NCI-H774 (cell line): ENCODE results near the gene MAPK8.
"Not testable (repeated sequence)": the region's sequence is repeated elsewhere in the genome, so short reads cannot be mapped to it uniquely, and the experiment has no call there.

Source experiments
- DNase-seq: peaks from one replicate; lab custom pipeline; 2025; lab: John Stamatoyannopoulos, UW

MAPK8 gene

DNA sequence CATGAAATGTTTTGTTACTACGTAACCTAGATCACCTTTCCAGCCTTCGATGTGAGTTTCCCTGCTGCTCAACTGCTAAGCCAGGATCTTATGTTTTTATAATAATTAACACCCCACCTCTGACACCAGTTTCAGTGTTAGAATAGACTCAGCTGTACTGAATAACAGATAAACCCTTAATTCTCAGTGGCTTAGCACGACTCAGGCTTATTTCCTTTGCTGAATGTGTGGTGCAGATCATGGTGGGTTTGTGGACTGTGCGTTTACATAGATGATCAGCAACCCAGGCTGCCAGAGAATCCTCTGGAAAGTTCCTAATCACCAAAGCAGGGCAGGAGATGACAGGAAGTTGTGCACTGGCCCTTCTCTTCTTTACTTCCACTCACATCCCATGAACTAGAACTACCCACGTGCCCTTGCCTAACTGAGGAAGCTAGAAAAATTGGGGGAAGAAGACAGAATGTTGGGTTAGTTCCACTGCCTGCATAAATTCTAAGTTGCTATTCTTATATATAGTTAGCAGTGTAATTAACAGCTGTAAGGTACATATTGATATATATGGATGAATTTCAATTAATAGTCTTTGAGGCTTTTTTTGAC is 111.8 kb downstream of the MAPK8 start:
- DNase-seq = no peak

DNA sequence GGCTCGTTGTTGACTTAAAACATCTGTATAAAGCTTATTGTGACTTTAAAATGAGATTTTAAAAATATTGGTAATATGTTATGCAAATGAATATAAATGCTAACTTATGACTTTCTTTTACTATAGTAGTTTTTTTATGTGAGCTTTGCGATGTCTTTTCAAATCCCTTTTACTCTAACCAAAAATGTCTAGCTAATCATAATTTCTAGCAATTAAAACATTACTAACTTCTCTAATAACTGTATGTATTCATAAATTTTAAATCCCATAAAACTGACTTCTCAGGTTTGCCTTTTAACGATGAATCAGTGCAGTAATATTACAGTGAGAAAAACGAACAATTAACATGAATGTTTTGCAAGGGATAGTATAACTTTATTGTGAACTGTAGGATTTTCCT is 113.2 kb downstream of the MAPK8 start:
- DNase-seq = no peak

DNA sequence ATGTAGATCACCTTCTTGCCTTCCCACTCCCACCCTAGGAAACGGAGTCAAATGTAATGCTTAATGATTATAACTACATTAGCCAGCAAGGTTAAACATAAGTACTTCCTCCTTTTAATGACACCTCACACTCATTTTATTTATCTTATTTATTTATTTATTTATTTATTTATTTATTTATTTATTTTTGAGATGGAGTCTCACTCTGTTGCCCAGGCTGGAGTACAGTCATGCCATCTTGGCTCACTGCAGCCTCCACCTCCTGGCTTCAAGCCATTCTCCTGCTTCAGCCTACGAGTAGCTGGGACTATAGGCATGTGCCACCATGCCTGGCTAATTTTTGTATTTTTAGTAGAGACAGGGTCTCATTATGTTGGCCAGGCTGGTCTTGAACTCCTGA is 115.4 kb downstream of the MAPK8 start:
- not testable (repeated sequence) for DNase-seq

- DNase-seq = no peak
Measured at GRCh38 chr10:48423884-48424283, 117.4 kb downstream of the MAPK8 start.

DNA sequence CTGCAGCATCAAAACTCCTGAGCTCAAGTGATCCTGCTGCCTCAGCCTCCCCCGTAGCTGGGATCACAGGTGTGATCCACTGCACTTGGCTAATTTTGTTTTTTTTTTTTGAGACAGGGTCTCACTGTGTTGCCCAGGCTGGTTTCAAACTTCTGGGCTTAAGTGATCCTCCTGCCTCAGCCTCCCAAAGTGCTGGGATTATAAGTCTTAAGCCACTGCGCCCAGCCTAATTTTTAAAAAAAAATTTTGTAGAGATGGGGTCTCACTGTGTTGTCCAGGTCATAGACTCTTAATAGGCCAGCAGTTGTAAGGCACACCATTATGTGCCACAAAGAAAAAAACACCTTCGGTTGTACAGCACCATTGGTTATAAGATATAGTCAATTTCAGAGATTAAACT is 122.4 kb downstream of the MAPK8 start:
- no peak for DNase-seq

DNA sequence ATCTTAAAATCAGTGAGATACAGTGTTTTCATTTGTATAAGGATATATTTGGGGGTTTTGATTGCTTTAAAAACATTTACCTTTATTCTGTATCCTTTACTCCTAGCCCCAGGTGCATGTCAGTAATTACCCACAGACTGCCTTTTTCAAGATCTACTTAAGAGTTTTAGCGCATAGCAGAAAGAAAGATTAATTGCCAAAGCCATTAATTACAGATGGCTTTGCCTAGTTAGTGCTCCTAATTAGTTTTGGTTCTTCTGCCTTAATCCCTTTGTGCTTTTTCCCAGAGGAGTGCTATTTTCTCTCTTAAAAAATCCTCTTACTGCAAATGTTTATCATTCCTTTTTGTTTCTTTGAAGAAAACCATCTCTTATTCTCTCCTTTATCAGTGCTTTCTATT is 122.8 kb downstream of the MAPK8 start:
- no peak for DNase-seq

DNA sequence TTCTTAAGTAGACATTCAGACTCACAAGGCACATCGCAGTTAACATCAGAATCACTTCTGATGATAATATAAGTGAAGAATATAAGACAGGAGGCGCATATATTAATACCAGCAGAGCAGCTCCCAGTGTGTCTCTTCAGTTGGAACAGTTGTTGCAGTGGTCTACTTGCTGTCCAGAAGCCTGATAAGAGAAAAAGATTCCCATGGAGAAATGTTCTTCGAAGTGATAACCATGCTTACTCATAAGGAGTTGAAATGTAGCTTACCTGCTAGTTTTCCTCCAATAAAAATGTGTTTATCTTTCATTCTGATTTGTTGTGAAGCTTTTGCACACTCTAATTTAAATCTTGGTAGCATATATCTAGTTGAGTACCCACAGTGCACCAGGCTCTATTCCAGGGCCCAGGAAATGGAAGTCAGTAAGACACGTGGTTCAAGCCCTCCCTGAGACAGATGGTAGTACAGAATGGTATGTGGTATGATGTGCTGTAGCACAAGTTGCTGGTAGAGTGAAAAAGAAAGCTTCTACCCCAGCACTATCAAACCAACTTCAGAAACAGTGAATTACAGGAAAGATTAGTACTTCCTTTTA is 124.0 kb downstream of the MAPK8 start:
- DNase-seq = no peak

DNA sequence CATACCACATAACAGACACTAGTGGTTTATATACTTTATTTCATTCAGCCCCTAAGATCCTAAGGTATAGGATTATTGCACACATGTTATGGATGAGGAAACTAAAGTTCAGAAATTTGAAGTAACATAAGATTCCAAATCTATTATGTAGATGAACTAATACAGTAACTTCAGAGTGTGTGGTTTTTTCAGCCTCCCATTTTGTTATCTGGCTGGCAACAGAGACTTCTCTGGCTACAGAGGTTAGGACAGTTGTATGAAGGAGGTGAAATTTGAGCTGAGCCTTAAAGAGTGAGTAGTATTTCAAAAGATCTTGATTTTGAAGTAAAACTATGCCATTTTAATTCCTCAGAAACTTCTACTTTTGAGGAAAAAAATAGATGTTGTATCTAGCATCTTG is 125.4 kb downstream of the MAPK8 start:
- no peak for DNase-seq

DNA sequence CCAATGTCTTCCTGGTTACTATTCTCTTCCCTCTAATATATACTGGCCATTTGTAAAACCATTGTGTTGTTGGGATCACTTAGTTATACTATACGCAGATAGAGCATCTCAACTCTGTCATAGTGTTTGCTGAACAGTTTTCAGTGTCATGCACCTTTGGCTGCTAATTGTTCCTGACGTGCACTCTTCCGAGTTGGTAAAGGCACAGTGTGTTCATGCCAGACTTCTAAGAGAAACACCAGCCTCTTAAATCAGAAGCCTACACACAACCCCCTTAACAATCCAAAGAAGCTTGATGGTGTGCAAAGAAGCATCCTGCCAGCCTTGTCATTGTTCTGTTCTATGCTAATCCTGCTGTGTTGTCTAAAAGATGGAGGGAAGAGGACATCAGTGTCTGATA is 131.1 kb downstream of the MAPK8 start:
- DNase-seq = no peak

DNA sequence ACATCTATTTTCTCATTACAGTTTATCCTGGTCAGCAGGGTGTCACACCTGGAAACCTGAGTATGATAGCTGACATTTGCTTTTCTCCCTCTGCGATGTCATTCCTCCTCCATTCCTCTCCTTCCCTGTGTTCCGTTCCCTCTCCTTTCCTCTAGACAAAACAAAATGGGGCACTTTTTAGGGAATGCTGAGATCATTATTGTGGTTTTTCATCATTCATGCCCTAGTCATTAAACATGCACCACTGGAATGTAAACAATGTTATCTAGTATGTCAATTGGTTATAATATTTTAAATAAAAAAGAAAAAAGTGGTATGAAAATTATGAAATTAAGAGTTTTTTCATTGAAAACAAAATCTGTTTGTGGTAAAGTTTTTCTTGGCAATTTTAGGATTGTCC is 132.6 kb downstream of the MAPK8 start:
- no peak for DNase-seq

- no peak for DNase-seq
Measured at GRCh38 chr10:48439581-48440041, 133.1 kb downstream of the MAPK8 start.

- DNase-seq = no peak
Measured at GRCh38 chr10:48440771-48441170, 134.3 kb downstream of the MAPK8 start.

- no peak for DNase-seq
Measured at GRCh38 chr10:48442090-48442808, 135.8 kb downstream of the MAPK8 start.

DNA sequence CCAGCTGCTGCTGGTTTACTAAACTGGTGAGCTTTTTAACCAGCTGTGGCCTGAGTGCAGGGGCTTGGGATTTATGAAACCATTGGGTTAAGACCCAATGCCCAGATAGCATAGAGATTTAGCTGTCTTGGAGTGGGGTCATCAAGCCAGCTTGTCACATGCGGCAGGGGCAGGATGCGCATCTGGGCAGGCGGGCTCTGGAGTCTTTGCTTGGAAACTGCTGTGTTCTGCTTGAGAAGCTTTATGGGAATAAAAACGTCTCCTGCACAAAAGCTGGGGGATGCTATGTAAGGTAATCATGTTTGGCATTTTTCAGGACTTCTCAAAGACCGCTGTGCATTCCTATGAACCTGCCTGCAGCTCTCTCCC is 136.3 kb downstream of the MAPK8 start:
- DNase-seq = no peak

DNA sequence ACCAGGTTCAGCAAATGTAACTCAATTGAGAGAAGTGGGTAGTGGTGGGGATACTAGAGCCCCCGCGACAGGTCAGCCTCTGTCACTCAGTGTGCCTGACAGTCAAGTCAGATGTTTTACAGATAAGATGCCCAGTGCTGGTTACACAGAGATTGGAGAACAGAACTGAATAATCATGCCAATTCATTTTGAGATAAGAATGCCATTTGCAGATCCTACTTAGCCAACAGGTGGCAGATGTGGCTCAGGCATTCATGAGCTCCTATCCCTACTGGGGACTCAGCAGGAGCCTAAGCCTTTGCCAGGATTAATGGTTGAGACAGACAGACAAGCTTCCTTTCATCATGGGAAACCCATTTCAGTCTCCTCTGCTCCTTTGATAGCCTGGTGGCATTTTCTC is 137.8 kb downstream of the MAPK8 start:
- no peak for DNase-seq

DNA sequence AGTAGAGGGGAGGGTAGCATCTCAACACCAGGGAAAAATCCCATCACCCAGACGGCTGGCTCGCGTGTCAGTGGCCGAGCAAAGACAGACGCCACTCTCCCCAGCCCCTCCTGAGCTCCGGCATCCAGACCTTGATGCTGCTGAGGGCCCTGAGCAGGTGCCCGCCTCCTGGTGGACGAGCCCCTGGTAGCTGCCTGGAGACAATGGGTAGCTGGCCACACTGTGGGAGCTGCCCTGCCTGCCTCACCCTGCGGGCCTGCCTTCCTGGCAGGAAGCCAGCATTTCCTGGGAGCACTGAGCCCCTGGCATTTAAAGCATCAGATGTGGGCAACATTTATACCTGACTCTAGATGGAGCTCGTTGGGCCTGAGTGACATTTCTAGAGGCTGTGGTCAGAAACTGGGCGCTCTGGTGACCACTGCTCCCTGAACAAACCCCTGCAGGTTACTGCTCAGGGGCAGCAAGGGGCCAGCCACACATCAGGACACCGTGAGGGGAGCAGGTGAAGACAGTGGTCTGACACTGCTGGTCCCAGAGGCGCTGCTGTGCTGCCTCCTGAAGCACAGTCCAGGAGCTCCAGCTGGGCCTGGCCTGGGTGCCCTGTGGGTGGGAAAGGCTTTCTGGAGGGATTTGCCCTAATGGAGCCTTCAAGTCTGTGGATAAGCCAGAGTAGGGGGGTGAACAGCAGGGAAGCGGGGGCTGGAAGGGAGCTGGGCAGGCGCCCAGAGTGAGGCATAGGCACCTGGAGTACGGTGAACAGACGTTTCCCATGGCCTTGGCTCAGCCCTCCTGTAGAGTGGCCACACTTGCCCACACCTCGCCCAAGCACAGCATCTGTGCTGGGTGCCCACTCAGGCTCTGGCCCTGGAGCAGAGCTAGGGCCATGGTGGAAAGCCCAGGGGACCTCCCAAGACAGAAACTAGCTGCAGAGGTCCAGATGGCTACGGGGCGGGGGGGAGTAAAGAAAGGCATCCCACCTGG is 138.7 kb downstream of the MAPK8 start:
- DNase-seq = peak; percentile 23

GRCh38 chr10:48445932-48446331 is 139.5 kb downstream of the MAPK8 start:
- no peak for DNase-seq

DNA sequence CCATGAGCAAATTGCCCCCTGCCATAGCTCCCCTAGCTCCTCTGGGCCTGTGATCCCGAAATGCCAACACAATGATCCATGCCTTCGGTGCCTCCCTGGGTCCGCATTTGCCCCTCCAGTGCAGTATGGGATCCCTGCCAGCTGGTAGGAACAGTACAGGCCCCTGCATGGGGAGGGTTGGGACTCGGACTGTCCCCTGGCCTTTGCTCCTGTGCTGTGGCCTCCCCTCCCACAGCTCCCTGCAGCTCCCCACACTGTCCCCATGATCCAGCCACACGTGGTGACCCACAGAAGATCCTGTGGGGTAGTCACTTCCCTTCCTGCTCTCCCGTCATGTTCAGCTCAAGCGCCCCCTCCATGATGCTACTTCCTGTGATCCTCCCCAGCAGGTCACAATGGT is 140.3 kb downstream of the MAPK8 start:
- DNase-seq = no peak

GRCh38 chr10:48447356-48448215 is 141.1 kb downstream of the MAPK8 start:
- no peak for DNase-seq

- DNase-seq = no peak
Measured at GRCh38 chr10:48448796-48449195, 142.3 kb downstream of the MAPK8 start.

DNA sequence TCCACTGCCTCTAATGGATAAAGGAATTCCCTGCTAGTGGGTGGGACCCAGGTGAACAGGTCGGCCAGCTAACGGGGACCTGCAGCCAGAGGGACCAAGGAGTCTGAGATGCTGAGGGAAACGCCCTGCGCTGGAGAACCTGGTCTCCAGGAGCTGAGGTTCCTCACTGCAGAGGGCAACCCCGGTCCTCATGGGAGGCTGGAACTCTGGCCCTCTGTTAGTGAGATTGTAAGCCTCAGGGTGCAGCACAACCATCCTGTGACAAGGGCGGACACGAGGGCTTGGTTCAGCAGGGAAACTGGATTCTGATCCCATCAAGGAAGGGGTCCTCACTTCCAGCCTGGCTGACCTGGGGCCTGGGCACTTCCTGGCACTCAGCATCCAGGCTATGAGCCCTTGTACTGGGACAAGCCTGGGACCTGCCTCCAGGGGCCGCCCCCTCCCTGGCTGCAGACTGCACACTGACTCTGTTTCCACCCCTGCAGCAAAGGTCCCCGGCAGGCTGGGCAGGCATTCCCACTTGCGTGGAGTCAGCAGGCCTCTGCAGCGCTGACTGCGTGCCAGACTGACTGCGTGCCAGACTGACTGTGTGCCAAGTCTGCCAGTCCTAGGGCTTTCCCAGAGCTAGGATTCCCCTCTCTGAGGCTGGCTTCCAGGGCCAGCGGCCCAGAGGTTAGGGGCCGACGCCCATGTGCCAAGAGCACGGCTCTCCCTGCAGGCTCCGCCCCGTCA is 143.2 kb downstream of the MAPK8 start:
- DNase-seq = no peak
